SK-N-SH (cell line): ENCODE measurements around the gene PHC2.

Experiments
- CTCF ChIP-seq: fragments of 200-600 bp; sonication (generic); IDR thresholded peaks from 2 replicates; pipeline ENCODE4 v1.6.1; 2017; ENCODE audit warnings: antibody characterized with exemption, mild to moderate bottlenecking, moderate library complexity
- EP300 ChIP-seq, 2 experiments: IDR thresholded peaks; 2 replicates each; pipeline versions ENCODE4 v1.4.0 to v1.6.1; 2012; ENCODE audit warnings: borderline replicate concordance in 1 of 2, low read depth in 1 of 2, low read length in 1 of 2
- NFIC ChIP-seq: IDR thresholded peaks from 2 replicates; pipeline ENCODE4 v1.4.0; 2012; ENCODE audit warnings: borderline replicate concordance
- POLR2AphosphoS5 ChIP-seq: IDR thresholded peaks from 2 replicates; pipeline ENCODE4 v1.6.1; 2012; ENCODE audit warnings: low read depth, low read length
- RAD21 ChIP-seq: IDR thresholded peaks from 2 replicates; pipeline ENCODE4 v1.6.1; 2012; ENCODE audit warnings: mild to moderate bottlenecking, low read length
- RFX5 ChIP-seq: IDR thresholded peaks from 2 replicates; pipeline ENCODE4 v1.6.1; 2012; ENCODE audit warnings: mild to moderate bottlenecking, improper control_type of control experiment, low read length
- USF2 ChIP-seq: fragments of 150-350 bp; IDR thresholded peaks from 2 replicates; pipeline ENCODE4 v1.6.1; 2017; ENCODE audit warnings: antibody characterized with exemption, low read length, low read depth, borderline replicate concordance
- ZBTB33 ChIP-seq: IDR thresholded peaks from 2 replicates; pipeline ENCODE4 v1.4.0; 2012; ENCODE audit warnings: low read depth, borderline replicate concordance

- no peak for TF ChIP-seq USF2
- no peak for TF ChIP-seq ZBTB33
- no peak for TF ChIP-seq CTCF
- TF ChIP-seq EP300 (IDR thresholded peaks at IDR 0.05; ENCODE audit: borderline replicate concordance in 1 of 2, low read depth in 1 of 2, low read length in 1 of 2) = no peak
- no peak for TF ChIP-seq POLR2AphosphoS5
- TF ChIP-seq RFX5 = no peak
- TF ChIP-seq RAD21 = no peak
- no peak for TF ChIP-seq NFIC
Observed at GRCh38 chr1:33391343-33392078, 39.4 kb downstream of the PHC2 start.
